Astrocyte (in vitro differentiated cells and primary cell): ENCODE results near the gene TCERG1. TPM values are rescaled to one million over a fixed set of nuclear protein-coding genes. Genes with fewer than 3 reads are reported as not detected.

Experiments
- DNase-seq: peaks from one replicate; pipeline ENCODE4 v3.0.0-alpha.2; 2010; ENCODE audit warnings: low read depth
- FAIRE-seq: peaks from 2 replicates; lab custom pipeline; 2011; peaks lifted over from hg19 to GRCh38; lab: Jason Lieb, UNC
- H2AFZ ChIP-seq: 2 replicates; pipeline ENCODE4 v1.6.0; 2012; ENCODE audit warnings: low read depth, low read length, inconsistent platforms
- H3K27ac ChIP-seq: 2 replicates; pipeline ENCODE4 v1.5.1; 2011; ENCODE audit warnings: low read depth, low read length, inconsistent platforms
- H3K27me3 ChIP-seq: 2 replicates; pipeline ENCODE4 v1.6.0; 2011; ENCODE audit warnings: low read length, inconsistent platforms; ENCODE audit not compliant: insufficient read depth
- H3K36me3 ChIP-seq: 2 replicates; pipeline ENCODE4 v1.5.1; 2011; ENCODE audit warnings: low read length, inconsistent platforms; ENCODE audit not compliant: insufficient read depth
- H3K4me1 ChIP-seq: 2 replicates; pipeline ENCODE4 v1.5.1; 2011; ENCODE audit warnings: low read length, inconsistent platforms; ENCODE audit not compliant: insufficient read depth
- H3K4me2 ChIP-seq: 2 replicates; pipeline ENCODE4 v1.6.0; 2012; ENCODE audit warnings: low read length, inconsistent platforms
- H3K4me3 ChIP-seq: 2 replicates; pipeline ENCODE4 v1.5.1; 2011; ENCODE audit warnings: low read depth, mild to moderate bottlenecking, low read length, inconsistent platforms; ENCODE audit not compliant: insufficient read depth
- H3K79me2 ChIP-seq: 2 replicates; pipeline ENCODE4 v1.6.0; 2012; ENCODE audit warnings: mild to moderate bottlenecking, low read length, inconsistent platforms; ENCODE audit not compliant: insufficient read depth
- H3K9ac ChIP-seq: 2 replicates; pipeline ENCODE4 v1.6.0; 2012; ENCODE audit warnings: mild to moderate bottlenecking, low read length, inconsistent platforms
- H3K9me3 ChIP-seq: 2 replicates; pipeline ENCODE4 v1.5.1; 2012; ENCODE audit warnings: low read depth, mild to moderate bottlenecking, low read length, inconsistent platforms; ENCODE audit not compliant: insufficient read depth
- H4K20me1 ChIP-seq: 2 replicates; pipeline ENCODE4 v1.6.0; 2012; ENCODE audit warnings: low read length, inconsistent platforms; ENCODE audit not compliant: insufficient read depth
- H3K27ac Mint-ChIP-seq: one replicate; pipeline ENCODE4 v1.8.0; 2021; ENCODE audit warnings: mild to moderate bottlenecking, mixed read lengths; ENCODE audit not compliant: unreplicated experiment
- H3K27me3 Mint-ChIP-seq: one replicate; pipeline ENCODE4 v1.8.0; 2021; ENCODE audit warnings: low read depth, mixed read lengths; ENCODE audit not compliant: unreplicated experiment
- H3K36me3 Mint-ChIP-seq: one replicate; pipeline ENCODE4 v1.8.0; 2021; ENCODE audit warnings: low read depth, mixed read lengths; ENCODE audit not compliant: unreplicated experiment
- H3K4me1 Mint-ChIP-seq: one replicate; pipeline ENCODE4 v1.8.0; 2021; ENCODE audit warnings: low read depth, mixed read lengths; ENCODE audit not compliant: unreplicated experiment
- H3K4me3 Mint-ChIP-seq: one replicate; pipeline ENCODE4 v1.8.0; 2021; ENCODE audit warnings: mild to moderate bottlenecking, moderate library complexity, mixed read lengths; ENCODE audit not compliant: unreplicated experiment
- H3K9me3 Mint-ChIP-seq: one replicate; pipeline ENCODE4 v1.8.0; 2021; ENCODE audit warnings: mild to moderate bottlenecking, mixed read lengths; ENCODE audit not compliant: unreplicated experiment
- EZH2 ChIP-seq: IDR thresholded peaks from 2 replicates; pipeline ENCODE4 v1.6.1; 2012; ENCODE audit warnings: mild to moderate bottlenecking, low read length, inconsistent platforms; ENCODE audit not compliant: insufficient read depth
- total RNA-seq: library from RNA; stranded (reverse); gene quantifications from 2 replicates; pipeline ENCODE4 v1.2.1, GENCODE V29; 2021
- TF ChIP-seq, protein P1 (sequence below): IDR thresholded peaks from 2 replicates; pipeline ENCODE4 v1.5.1; 2011; ENCODE audit warnings: low read depth, mild to moderate bottlenecking, inconsistent platforms, low read length, moderate library complexity; ENCODE audit not compliant: insufficient read depth

TCERG1 gene
- total RNA-seq, 1 donor from 2014 or later, result 66.0 TPM

DNA sequence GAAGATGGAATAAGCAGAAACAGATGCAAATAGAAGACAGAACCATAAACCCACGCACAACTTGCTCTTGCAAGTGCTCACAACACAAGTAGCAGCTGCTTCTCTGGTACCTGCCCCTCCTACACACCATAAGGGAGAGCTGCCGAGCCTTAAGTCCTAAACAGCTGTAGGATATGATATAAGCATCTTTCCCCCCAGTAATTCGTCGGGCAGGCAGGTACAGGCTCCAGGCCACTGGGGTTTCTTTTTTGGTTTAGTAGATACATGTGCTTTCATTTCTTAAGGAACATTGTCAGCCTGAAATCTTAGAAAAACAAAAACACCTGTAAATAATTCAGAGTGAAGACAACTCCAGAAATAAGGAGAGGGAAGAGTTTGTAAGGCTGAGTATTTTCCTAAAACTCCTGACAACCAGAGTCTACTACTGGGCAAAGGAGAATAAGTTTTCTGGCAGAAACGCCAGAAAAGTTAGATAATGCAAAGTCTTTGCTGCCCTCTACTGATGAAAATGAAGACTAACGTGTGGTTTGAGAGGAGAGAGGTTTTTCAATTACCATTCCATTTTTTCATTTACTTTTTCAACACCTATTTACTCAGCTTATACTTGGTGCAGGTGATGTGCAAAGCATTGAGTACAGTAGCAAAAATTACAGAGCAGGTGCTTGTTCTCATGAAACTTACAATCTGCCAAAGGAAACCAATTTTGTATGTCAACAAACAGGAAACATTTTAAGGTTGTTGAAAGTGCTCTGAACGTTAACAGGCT lies 20.1 kb upstream of the TCERG1 start:
- H3K9me3 Mint-ChIP-seq, result peaks cover 4% of the 10 kb centered on the region
- peak; percentile 89 for FAIRE-seq

DNA sequence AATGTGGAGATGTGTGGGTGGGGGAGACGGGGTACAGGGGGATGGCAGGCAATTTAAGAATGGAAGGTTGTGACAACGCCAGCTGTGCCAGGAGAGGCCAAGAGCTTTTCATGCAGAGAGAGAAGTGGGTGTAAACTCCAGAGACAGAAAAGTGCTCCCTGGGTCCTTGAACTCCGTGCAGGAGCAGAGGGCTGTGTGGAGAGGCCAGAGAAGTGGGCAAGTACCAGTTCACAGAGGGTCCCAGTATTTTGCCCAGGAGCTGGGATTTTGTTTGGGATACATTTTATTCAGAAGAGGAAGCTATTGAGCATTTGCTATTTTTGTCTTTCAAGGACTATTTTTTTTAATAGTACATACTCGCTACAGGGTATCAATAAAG lies 19.5 kb upstream of the TCERG1 start:
- Histone ChIP-seq H3K27me3 (peaks cover 14% of the 10 kb centered on the region), H3K4me2 (no peak overlapping the region), H3K4me3 (no peak overlapping the region), H3K9ac (no peak overlapping the region), H3K36me3 (no peaks in the 10 kb centered on the region), H3K27ac (no peak overlapping the region), H4K20me1 (no peaks in the 10 kb centered on the region), H2AFZ (no peak overlapping the region), H3K79me2 (no peaks in the 10 kb centered on the region), H3K9me3 (no peaks in the 10 kb centered on the region), H3K4me1 (no peaks in the 10 kb centered on the region)
- H3K4me3 Mint-ChIP-seq, result no peak overlapping the region
- FAIRE-seq (no peak), DNase-seq (no peak)
- peaks cover 6% of the 10 kb centered on the region for H3K9me3 Mint-ChIP-seq
- H3K27ac Mint-ChIP-seq, result no peak overlapping the region
- H3K4me1 Mint-ChIP-seq, result no peaks in the 10 kb centered on the region
- peaks cover 25% of the 10 kb centered on the region for H3K27me3 Mint-ChIP-seq
- no peaks in the 10 kb centered on the region for H3K36me3 Mint-ChIP-seq
- TF ChIP-seq, protein P1, sequence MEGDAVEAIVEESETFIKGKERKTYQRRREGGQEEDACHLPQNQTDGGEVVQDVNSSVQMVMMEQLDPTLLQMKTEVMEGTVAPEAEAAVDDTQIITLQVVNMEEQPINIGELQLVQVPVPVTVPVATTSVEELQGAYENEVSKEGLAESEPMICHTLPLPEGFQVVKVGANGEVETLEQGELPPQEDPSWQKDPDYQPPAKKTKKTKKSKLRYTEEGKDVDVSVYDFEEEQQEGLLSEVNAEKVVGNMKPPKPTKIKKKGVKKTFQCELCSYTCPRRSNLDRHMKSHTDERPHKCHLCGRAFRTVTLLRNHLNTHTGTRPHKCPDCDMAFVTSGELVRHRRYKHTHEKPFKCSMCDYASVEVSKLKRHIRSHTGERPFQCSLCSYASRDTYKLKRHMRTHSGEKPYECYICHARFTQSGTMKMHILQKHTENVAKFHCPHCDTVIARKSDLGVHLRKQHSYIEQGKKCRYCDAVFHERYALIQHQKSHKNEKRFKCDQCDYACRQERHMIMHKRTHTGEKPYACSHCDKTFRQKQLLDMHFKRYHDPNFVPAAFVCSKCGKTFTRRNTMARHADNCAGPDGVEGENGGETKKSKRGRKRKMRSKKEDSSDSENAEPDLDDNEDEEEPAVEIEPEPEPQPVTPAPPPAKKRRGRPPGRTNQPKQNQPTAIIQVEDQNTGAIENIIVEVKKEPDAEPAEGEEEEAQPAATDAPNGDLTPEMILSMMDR, result no peak
- TF ChIP-seq EZH2, result no peak

More for the DNA sequence above, 20.1 kb upstream of the TCERG1 start:
- Mint-ChIP-seq H3K4me3 (no peak overlapping the region), H3K27ac (no peak overlapping the region), H3K4me1 (no peaks in the 10 kb centered on the region), H3K36me3 (no peaks in the 10 kb centered on the region), H3K27me3 (peaks cover 23% of the 10 kb centered on the region)
- H3K4me3 ChIP-seq, result no peak overlapping the region
- no peak overlapping the region for H2AFZ ChIP-seq
- no peak overlapping the region for H3K4me2 ChIP-seq
- H3K36me3 ChIP-seq, result no peaks in the 10 kb centered on the region
- no peak overlapping the region for H3K27ac ChIP-seq
- no peaks in the 10 kb centered on the region for H3K9me3 ChIP-seq
- DNase-seq, result peak; percentile 21
- TF ChIP-seq EZH2, result no peak
- TF ChIP-seq, protein P1, result peak; percentile 71
- H3K79me2 ChIP-seq, result no peaks in the 10 kb centered on the region
- peaks cover 10% of the 10 kb centered on the region for H3K27me3 ChIP-seq
- no peaks in the 10 kb centered on the region for H3K4me1 ChIP-seq
- no peaks in the 10 kb centered on the region for H4K20me1 ChIP-seq
- no peak overlapping the region for H3K9ac ChIP-seq

DNA sequence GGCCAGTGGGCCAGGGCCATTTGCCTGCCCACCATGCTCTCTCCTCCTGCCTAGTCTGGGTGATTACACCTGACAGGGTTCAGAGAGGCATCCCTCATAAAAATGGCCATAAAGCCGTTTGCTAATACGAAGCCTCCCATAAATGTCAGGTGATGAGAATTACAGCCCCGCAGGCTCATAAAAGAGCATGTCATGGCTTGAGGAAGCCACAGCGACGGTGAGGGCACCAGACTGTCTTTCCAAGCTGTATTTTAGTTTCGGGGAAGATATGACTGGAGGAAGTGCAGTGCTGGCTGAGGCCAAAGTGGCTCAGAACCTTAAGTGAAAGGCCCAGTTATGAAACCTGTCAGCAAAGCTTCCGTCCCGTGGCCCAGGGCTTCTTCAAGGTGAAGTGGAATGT lies 18.5 kb upstream of the TCERG1 start:
- peaks cover 17% of the 10 kb centered on the region for H3K27me3 ChIP-seq
- no peak overlapping the region for H3K4me2 ChIP-seq
- no peak overlapping the region for H3K4me3 ChIP-seq
- no peak overlapping the region for H3K27ac ChIP-seq
- TF ChIP-seq, protein P1, result no peak
- TF ChIP-seq EZH2, result no peak
- no peaks in the 10 kb centered on the region for H3K4me1 ChIP-seq
- Mint-ChIP-seq H3K4me1 (no peaks in the 10 kb centered on the region), H3K27me3 (peaks cover 25% of the 10 kb centered on the region), H3K36me3 (no peaks in the 10 kb centered on the region), H3K9me3 (peaks cover 6% of the 10 kb centered on the region), H3K27ac (no peak overlapping the region), H3K4me3 (no peak overlapping the region)
- no peaks in the 10 kb centered on the region for H3K9me3 ChIP-seq
- no peaks in the 10 kb centered on the region for H3K36me3 ChIP-seq
- H3K9ac ChIP-seq, result no peak overlapping the region
- no peaks in the 10 kb centered on the region for H4K20me1 ChIP-seq
- H2AFZ ChIP-seq, result no peak overlapping the region
- DNase-seq (no peak), FAIRE-seq (no peak)
- no peaks in the 10 kb centered on the region for H3K79me2 ChIP-seq
